Endodermal cell (in vitro differentiated cells): ENCODE results near the gene DRAXIN. TPM values are rescaled to one million over a fixed set of nuclear protein-coding genes. Genes with fewer than 3 reads are reported as not detected.

Experiments
- DNase-seq: peaks from one replicate; pipeline ENCODE4 v3.0.0-alpha.2; 2017
- H3K27ac ChIP-seq: 2 replicates; pipeline ENCODE4 v1.5.1; 2013; ENCODE audit warnings: mild to moderate bottlenecking, low read depth, low read length, moderate library complexity
- H3K27me3 ChIP-seq: 2 replicates; pipeline ENCODE4 v1.6.1; 2013; ENCODE audit warnings: mild to moderate bottlenecking, low read length, moderate library complexity; ENCODE audit not compliant: insufficient read depth, control insufficient read depth, poor library complexity, severe bottlenecking
- H3K36me3 ChIP-seq: 2 replicates; pipeline ENCODE4 v1.7.0; 2013; ENCODE audit warnings: mild to moderate bottlenecking, low read length, moderate library complexity; ENCODE audit not compliant: control insufficient read depth, insufficient read depth
- H3K4me1 ChIP-seq: one replicate; pipeline ENCODE4 v1.7.0; 2013; ENCODE audit warnings: low read length; ENCODE audit not compliant: control insufficient read depth, insufficient read depth
- H3K4me3 ChIP-seq: 2 replicates; pipeline ENCODE4 v1.5.1; 2013; ENCODE audit warnings: mild to moderate bottlenecking, low read length, moderate library complexity
- H3K9ac ChIP-seq: 2 replicates; pipeline ENCODE4 v1.6.1; 2013; ENCODE audit warnings: mild to moderate bottlenecking, low read length, moderate library complexity; ENCODE audit not compliant: poor library complexity, severe bottlenecking; ENCODE audit errors: extremely low read depth
- H3K9me3 ChIP-seq: 2 replicates; pipeline ENCODE4 v1.6.1; 2013; ENCODE audit warnings: mild to moderate bottlenecking, low read length, moderate library complexity; ENCODE audit not compliant: control insufficient read depth
- H3K27ac Mint-ChIP-seq: 2 replicates; pipeline ENCODE4 v1.8.0; 2020; ENCODE audit warnings: mixed read lengths
- H3K27me3 Mint-ChIP-seq: 2 replicates; pipeline ENCODE4 v1.8.0; 2021; ENCODE audit warnings: mild to moderate bottlenecking, mixed read lengths; ENCODE audit not compliant: insufficient read depth
- H3K36me3 Mint-ChIP-seq: 2 replicates; pipeline ENCODE4 v1.8.0; 2020; ENCODE audit warnings: low read depth, mixed read lengths
- H3K4me1 Mint-ChIP-seq: 2 replicates; pipeline ENCODE4 v1.8.0; 2020; ENCODE audit warnings: mixed read lengths
- H3K4me3 Mint-ChIP-seq: 2 replicates; pipeline ENCODE4 v1.8.0; 2020; ENCODE audit warnings: mild to moderate bottlenecking, moderate library complexity, mixed read lengths
- H3K9me3 Mint-ChIP-seq: 2 replicates; pipeline ENCODE4 v1.8.0; 2020; ENCODE audit warnings: mild to moderate bottlenecking, mixed read lengths
- CTCF ChIP-seq: fragments of 200-600 bp; sonication (generic); conservative IDR thresholded peaks from 2 replicates; pipeline ENCODE4 v1.5.0; 2021; ENCODE audit warnings: antibody characterized with exemption, mild to moderate bottlenecking
- WGBS, 2 experiments: methylation state at CpG; one replicate each; pipeline versions ENCODE4 v1.1.5 to v1.1.7; 2013; ENCODE audit warnings: missing lambda C conversion rate in 2 of 2, mixed read lengths in 1 of 2; ENCODE audit not compliant: insufficient coverage in 1 of 2, insufficient read length in 1 of 2; 5-methylcytosine and 5-hydroxymethylcytosine counted together
- total RNA-seq, 2 donors: library from RNA; stranded (reverse); fragmentation: NEBNext Ultra II Directional in 1 of 2; extraction: Animal tissue kit (Norgen Biotek cat#: 25700) in 1 of 2; gene quantifications; 2 replicates in 1 of 2; 3 replicates in 1 of 2; pipeline ENCODE4 v1.2.1, GENCODE V29; 2021

Gene DRAXIN
- total RNA-seq, 2 donors from 2014 or later = 5.4 to 6.0 TPM

GRCh38 chr1:11764519-11764918, 73.0 kb downstream of the DRAXIN start:
- no peak for DNase-seq
- Mint-ChIP-seq H3K27me3 (peaks cover 46% of the 10 kb centered on the region), H3K9me3 (no peaks in the 10 kb centered on the region), H3K4me1 (peaks cover 7% of the 10 kb centered on the region), H3K27ac (no peak overlapping the region), H3K36me3 (no peaks in the 10 kb centered on the region), H3K4me3 (no peak overlapping the region)
- 92 to 93% methylated on average over 4 to 7 of the region's 7 CpGs for WGBS, 2 experiments
- Histone ChIP-seq H3K36me3 (no peaks in the 10 kb centered on the region), H3K27ac (no peak overlapping the region), H3K4me3 (no peak overlapping the region), H3K9me3 (no peaks in the 10 kb centered on the region), H3K27me3 (peaks cover 15% of the 10 kb centered on the region), H3K4me1 (no peaks in the 10 kb centered on the region), H3K9ac (no peak overlapping the region)
- TF ChIP-seq CTCF = no peak

- Mint-ChIP-seq H3K36me3 (no peaks in the 10 kb centered on the region), H3K4me3 (no peak overlapping the region), H3K27ac (no peak overlapping the region), H3K27me3 (peaks cover 34% of the 10 kb centered on the region), H3K9me3 (no peaks in the 10 kb centered on the region), H3K4me1 (peaks cover 7% of the 10 kb centered on the region)
- H3K27ac ChIP-seq = no peak overlapping the region
- H3K9me3 ChIP-seq = no peaks in the 10 kb centered on the region
- H3K9ac ChIP-seq = no peak overlapping the region
- no peak for DNase-seq
- H3K4me3 ChIP-seq = no peak overlapping the region
- H3K4me1 ChIP-seq = no peaks in the 10 kb centered on the region
- H3K36me3 ChIP-seq = no peaks in the 10 kb centered on the region
- WGBS, 2 experiments = 91% methylated on average over 5 to 19 of the region's 19 CpGs
- H3K27me3 ChIP-seq = peaks cover 15% of the 10 kb centered on the region
- no peak for TF ChIP-seq CTCF
Observed at GRCh38 chr1:11765661-11766428, 74.3 kb downstream of the DRAXIN start.

- Mint-ChIP-seq H3K4me3 (no peak overlapping the region), H3K36me3 (no peaks in the 10 kb centered on the region)
- WGBS, 2 experiments = 84 to 90% methylated on average over 9 to 14 of the region's 14 CpGs
Observed at GRCh38 chr1:11766429-11766776, 74.9 kb downstream of the DRAXIN start.

More at GRCh38 chr1:11766429-11766776, 74.9 kb downstream of the DRAXIN start:
- H3K9me3 Mint-ChIP-seq = no peaks in the 10 kb centered on the region
- peaks cover 10% of the 10 kb centered on the region for H3K27me3 ChIP-seq
- H3K9ac ChIP-seq = no peak overlapping the region
- no peak overlapping the region for H3K27ac Mint-ChIP-seq
- no peak for DNase-seq
- H3K27ac ChIP-seq = no peak overlapping the region
- H3K4me1 Mint-ChIP-seq = peaks cover 7% of the 10 kb centered on the region
- H3K4me3 ChIP-seq = no peak overlapping the region
- no peaks in the 10 kb centered on the region for H3K9me3 ChIP-seq
- no peaks in the 10 kb centered on the region for H3K36me3 ChIP-seq
- TF ChIP-seq CTCF = no peak
- H3K27me3 Mint-ChIP-seq = peaks cover 29% of the 10 kb centered on the region
- no peaks in the 10 kb centered on the region for H3K4me1 ChIP-seq
